HFF-Myc (cell line): ENCODE measurements around the gene ST6GAL1.
A peak's percentile ranks its signal among the peaks of the same experiment; 100 is the strongest.
"Not testable (repeated sequence)": the region's sequence is repeated elsewhere in the genome, so short reads cannot be mapped to it uniquely, and the experiment has no call there.

Experiments used
- DNase-seq: peaks from one replicate; pipeline ENCODE4 v3.0.0-alpha.2; 2011; ENCODE audit warnings: low read depth; ENCODE audit errors: extremely low read depth
- H3K4me3 ChIP-seq: replicated peaks from 2 replicates; pipeline ENCODE4 v1.5.1; 2011; ENCODE audit warnings: low read depth, mild to moderate bottlenecking, control low read depth, low read length
- TF ChIP-seq, protein P1 (sequence below): IDR thresholded peaks from 2 replicates; pipeline ENCODE4 v1.5.1; 2012; ENCODE audit warnings: mild to moderate bottlenecking, low read depth, low read length, control low read depth; ENCODE audit errors: missing control alignments

ST6GAL1 gene

DNA sequence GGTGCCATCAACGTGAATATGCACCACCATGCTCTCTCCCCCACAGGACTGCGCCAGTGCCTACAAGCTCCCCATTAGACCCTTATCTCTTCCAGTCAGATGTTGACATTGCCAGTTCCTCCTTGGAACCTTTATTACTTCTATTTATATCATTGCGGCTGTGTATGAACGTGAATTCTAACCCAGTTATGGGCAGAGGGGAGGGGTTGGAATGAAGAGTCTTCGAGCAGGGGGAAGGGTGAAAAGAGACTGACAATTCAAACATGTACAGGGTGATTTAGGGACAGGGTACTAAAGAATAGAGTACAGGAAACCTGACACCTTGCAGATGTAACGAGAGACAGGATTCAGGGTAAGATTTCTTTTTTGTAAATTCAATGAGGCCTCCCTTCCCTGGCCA, 41.8 kb upstream of the ST6GAL1 start:
- H3K4me3 ChIP-seq: no peak overlapping the region
- peak; percentile 6 for DNase-seq
- TF ChIP-seq, protein P1, sequence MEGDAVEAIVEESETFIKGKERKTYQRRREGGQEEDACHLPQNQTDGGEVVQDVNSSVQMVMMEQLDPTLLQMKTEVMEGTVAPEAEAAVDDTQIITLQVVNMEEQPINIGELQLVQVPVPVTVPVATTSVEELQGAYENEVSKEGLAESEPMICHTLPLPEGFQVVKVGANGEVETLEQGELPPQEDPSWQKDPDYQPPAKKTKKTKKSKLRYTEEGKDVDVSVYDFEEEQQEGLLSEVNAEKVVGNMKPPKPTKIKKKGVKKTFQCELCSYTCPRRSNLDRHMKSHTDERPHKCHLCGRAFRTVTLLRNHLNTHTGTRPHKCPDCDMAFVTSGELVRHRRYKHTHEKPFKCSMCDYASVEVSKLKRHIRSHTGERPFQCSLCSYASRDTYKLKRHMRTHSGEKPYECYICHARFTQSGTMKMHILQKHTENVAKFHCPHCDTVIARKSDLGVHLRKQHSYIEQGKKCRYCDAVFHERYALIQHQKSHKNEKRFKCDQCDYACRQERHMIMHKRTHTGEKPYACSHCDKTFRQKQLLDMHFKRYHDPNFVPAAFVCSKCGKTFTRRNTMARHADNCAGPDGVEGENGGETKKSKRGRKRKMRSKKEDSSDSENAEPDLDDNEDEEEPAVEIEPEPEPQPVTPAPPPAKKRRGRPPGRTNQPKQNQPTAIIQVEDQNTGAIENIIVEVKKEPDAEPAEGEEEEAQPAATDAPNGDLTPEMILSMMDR: no peak

- not testable (repeated sequence) for H3K4me3 ChIP-seq, DNase-seq
Measured at GRCh38 chr3:186889698-186890097, 40.6 kb upstream of the ST6GAL1 start.

DNA sequence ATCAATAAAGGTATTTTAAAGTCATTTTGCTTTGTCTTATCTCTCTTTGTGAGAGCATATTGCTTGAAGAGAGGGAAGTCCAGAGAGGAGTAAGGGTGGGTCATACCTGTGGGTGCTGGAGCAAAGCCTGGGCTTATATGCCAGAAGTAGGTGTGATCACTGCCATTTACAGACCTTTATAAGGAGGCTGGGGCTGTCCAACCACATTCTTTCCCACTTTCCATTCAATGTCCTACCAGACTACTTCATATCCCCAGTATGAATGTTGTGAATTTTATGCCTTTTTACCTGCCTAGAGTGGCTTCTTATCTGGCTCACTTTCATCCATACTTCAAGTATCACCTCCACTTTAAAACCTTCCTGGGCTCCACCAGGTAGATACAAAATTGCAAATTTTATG, 39.4 kb upstream of the ST6GAL1 start:
- TF ChIP-seq, protein P1: no peak
- no peak for DNase-seq
- H3K4me3 ChIP-seq: no peak overlapping the region

GRCh38 chr3:186893071-186893470, 37.3 kb upstream of the ST6GAL1 start:
- H3K4me3 ChIP-seq, DNase-seq: not testable (repeated sequence)

GRCh38 chr3:186895406-186895805, 34.9 kb upstream of the ST6GAL1 start:
- DNase-seq: no peak
- H3K4me3 ChIP-seq: no peak overlapping the region
- TF ChIP-seq, protein P1: no peak

DNA sequence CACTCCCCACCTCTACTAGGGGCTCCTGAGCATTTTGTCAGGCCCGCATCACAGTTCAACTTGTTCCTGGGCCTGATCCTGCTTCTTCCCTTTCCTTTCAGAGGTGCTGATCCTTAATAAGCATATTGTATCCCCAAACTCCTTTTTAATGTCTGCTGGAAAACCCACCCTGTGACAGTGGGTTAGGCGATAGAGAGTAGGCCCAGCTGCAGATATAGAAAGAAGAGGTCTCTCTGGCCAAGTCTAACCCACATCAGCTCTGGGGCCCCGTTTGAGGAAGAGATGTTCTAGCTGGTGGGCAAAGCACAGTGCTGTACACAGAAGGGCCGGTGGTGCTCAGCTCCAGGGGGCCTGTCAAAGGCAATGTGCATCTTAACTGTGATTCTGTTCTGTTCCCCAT, 34.3 kb upstream of the ST6GAL1 start:
- no peak for DNase-seq
- H3K4me3 ChIP-seq: no peak overlapping the region
- TF ChIP-seq, protein P1: no peak

- DNase-seq: no peak
- TF ChIP-seq, protein P1: no peak
- H3K4me3 ChIP-seq: no peak overlapping the region
Measured at GRCh38 chr3:186896875-186897274, 33.5 kb upstream of the ST6GAL1 start.

DNA sequence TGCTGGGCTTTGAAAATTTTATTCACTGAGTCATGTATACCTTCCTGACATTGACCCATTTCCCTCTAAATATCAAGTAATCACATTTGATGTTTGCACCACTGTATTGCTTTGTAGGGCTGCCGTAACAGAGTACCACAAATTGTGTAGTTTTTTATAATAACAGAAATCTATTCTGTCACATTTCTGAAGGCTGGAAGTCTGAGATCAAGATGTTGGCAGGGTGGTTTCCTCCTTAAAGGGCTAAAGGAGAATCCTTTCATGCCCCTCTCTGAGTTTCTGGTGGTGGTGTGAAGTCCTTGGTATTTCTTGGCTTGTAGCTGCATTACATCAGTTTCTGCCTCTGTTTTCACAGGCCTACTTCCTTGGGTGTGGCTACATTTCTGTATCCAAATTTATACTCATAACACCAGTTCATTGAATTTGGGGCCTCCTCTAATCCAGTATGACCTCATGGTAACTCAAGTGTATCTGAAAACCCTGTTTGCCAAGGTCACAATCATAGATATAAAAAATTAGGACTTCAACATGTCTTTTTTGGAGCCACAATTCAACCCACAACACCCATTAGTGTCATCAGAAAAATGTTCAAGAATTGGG, 29.1 kb upstream of the ST6GAL1 start:
- no peak for DNase-seq
- TF ChIP-seq, protein P1: no peak
- no peak overlapping the region for H3K4me3 ChIP-seq
